Gastrocnemius medialis (tissue), 4 donors: ENCODE data around the gene TNS3.

ENCODE experiments used
- POLR2A ChIP-seq, 2 donors: fragments of 450-650 bp; IDR thresholded peaks; one replicate each; pipeline ENCODE4 v1.6.1; 2017; ENCODE audit warnings: antibody characterized with exemption in 2 of 2, mild to moderate bottlenecking in 2 of 2, moderate library complexity in 2 of 2
- TF ChIP-seq, protein P1 (sequence below), 5 experiments: fragments of 450-650 bp in 3 of 5; fragments of 200-600 bp in 2 of 5; sonication (generic) in 2 of 5; IDR thresholded peaks in 4 of 5; conservative IDR thresholded peaks in 1 of 5; 1 replicate in 4 of 5; 2 replicates in 1 of 5; pipeline ENCODE4 v1.5.1; 2016 to 2019; ENCODE audit warnings: antibody characterized with exemption in 5 of 5, mild to moderate bottlenecking in 3 of 5, moderate library complexity in 3 of 5

DNA sequence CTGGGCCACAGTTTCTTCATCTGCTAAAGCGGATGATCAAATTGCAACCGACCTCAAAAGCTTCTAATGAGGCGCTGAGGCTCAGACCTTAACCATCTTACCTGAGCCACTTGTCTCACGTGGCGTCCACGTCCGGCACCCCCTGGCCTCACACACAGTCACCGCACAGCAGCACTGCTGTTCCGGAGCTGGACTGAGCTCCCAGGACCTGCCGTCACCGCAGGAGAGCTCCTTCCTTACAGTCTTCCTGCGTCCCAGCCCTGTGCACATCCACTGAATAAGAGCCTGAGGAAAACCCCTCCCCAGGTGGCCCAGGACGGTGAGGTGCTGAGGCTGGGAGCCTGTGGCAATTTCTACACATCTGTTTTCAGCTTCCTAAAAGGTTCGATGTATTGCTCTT lies 35.7 kb downstream of the TNS3 start:
- TF ChIP-seq, protein P1, sequence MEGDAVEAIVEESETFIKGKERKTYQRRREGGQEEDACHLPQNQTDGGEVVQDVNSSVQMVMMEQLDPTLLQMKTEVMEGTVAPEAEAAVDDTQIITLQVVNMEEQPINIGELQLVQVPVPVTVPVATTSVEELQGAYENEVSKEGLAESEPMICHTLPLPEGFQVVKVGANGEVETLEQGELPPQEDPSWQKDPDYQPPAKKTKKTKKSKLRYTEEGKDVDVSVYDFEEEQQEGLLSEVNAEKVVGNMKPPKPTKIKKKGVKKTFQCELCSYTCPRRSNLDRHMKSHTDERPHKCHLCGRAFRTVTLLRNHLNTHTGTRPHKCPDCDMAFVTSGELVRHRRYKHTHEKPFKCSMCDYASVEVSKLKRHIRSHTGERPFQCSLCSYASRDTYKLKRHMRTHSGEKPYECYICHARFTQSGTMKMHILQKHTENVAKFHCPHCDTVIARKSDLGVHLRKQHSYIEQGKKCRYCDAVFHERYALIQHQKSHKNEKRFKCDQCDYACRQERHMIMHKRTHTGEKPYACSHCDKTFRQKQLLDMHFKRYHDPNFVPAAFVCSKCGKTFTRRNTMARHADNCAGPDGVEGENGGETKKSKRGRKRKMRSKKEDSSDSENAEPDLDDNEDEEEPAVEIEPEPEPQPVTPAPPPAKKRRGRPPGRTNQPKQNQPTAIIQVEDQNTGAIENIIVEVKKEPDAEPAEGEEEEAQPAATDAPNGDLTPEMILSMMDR (IDR thresholded peaks at IDR 0.05 in 4 of 5, conservative IDR thresholded peaks at IDR 0.05 in 1 of 5) = no peak
- TF ChIP-seq POLR2A (IDR thresholded peaks at IDR 0.05) = no peak
